ENCODE data around the gene BCAT1.
A peak's percentile ranks its signal among the peaks of the same experiment; 100 is the strongest.
"Not testable (repeated sequence)": the region's sequence is repeated elsewhere in the genome, so short reads cannot be mapped to it uniquely, and the experiment has no call there.

Gene BCAT1

GRCh38 chr12:24955853-24956252 lies 7.0 kb upstream of the BCAT1 start:
- DNase-seq, result no peak

DNA sequence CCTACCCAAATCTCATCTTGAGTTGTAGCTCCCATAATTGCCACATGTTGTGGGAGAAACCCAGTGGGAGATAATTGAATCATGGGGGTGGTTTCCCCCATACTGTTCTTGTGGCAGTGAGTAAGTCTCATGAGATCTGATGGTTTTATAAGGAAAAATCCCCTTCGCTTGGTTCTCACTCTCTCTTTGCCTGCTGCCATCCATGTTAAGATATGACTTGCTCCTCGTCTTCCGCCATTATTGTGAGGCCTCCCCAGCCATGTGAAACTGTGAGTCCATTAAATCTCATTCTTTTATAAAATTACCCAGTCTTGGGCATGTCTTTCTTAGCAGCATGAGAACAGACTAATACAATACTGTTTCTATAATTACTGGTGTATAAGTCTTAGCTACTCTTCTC lies 6.5 kb upstream of the BCAT1 start:
- DNase-seq, result no peak

DNA sequence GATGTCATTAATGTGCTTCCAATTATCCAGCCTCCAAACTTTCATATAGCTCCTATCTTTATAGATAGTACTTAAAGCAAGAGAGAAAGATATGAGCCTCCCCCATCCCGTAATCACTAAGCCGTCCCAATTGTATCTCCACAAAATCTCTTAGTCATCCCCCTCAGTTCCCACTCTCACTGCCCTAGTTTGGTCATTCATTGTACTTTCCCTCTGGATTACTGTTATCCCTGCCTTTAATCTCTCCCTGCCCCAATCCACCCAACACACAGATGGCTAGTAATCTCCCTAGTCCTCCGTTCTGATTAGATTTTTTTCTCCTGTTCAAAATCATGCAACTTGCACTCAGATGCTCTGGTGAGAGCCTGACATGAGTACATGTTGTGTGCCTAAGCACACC lies 5.4 kb upstream of the BCAT1 start:
- DNase-seq, result no peak

DNA sequence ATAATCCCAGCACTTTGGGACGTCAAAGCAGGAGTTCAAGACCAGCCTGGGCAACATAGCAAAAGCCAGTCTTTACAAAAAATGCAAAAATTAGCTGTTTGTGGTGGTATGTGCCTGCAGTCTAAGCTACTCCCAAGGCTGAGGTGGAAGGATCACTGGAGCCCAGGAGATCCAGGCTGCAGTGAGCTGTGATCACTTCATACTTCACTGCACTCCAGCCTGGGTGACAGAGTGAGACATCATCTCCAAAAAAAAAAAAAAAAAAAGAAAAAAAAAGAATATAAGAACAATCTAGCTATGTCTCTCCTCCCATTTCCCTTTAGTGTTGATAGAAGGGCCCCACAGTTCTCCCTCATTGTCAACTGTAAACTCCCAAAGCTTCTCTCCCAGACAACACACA lies 3.5 kb upstream of the BCAT1 start:
- no peak for DNase-seq

- DNase-seq, result no peak
Measured at GRCh38 chr12:24950231-24950834, 1.4 kb upstream of the BCAT1 start.

- DNase-seq, result peak in 1 of 6 experiments; percentile 34
Measured at GRCh38 chr12:24948420-24948756, 513 bp downstream of the BCAT1 start.

- no peak for DNase-seq
Measured at GRCh38 chr12:24947541-24948419, 1.1 kb downstream of the BCAT1 start.

GRCh38 chr12:24945845-24946244 lies 3.1 kb downstream of the BCAT1 start:
- no peak for DNase-seq

DNA sequence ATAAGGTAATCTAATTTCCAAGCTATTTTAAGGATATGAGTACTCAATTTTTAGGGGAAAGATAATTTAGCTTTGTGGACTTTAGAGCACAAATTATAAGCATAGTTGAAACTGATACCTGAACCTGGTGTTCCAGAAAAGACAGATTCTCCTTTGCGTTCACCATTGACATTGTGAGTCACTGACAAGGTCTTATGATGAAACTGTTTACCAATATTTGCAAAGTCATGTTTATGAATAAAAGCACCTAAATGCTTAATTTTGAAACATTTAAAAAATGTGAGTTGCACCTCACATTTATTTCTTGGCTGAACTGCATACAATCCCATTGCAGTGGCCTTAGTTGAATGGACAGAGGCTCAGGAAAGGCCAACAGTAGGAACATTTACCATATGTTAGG lies 3.9 kb downstream of the BCAT1 start:
- DNase-seq, result no peak

- no peak for DNase-seq
Measured at GRCh38 chr12:24944601-24944975, 4.3 kb downstream of the BCAT1 start.

GRCh38 chr12:24943947-24944600 lies 4.8 kb downstream of the BCAT1 start:
- no peak for DNase-seq

DNA sequence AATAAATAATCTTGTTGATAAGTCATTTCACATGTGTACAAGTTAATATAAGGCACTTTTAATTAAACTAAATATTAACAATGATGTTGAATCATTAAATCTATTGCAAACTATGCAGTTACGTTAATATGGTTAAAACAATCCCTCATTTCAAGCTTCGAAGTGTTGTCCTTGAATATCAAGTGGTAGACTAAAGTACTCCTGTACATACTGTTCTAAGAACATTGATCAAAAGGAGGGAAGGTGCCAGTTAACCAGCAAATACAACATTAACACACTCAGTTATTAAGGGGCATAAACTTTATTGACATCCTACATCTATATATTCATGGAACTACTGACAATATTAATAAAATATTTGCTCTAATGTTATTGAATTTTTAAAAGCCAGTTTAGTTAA lies 8.7 kb downstream of the BCAT1 start:
- DNase-seq, result no peak

GRCh38 chr12:24939551-24939950 lies 9.3 kb downstream of the BCAT1 start:
- DNase-seq, result not testable (repeated sequence)

DNA sequence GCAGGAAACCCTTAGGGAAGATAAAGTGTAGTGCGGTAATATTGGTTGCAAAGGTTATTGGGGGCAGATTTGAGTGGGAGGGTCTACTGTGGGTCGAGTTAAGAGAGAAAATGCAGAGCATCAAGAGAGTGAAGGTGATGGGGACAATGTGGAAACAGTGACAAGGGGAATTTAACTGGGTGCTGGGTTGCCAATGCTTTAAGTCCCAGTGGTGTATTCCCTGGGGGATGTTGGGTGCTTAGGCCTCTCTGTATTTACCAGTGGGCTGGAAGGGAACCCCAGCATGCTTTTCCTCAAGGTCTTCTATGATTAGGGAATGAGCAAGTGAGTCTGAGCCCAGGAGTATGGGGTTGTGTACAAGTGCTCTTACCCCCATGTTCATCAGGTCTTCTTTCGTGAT lies 10.6 kb downstream of the BCAT1 start:
- DNase-seq, result no peak

- DNase-seq, result no peak
Measured at GRCh38 chr12:24937553-24938244, 11.2 kb downstream of the BCAT1 start.

DNA sequence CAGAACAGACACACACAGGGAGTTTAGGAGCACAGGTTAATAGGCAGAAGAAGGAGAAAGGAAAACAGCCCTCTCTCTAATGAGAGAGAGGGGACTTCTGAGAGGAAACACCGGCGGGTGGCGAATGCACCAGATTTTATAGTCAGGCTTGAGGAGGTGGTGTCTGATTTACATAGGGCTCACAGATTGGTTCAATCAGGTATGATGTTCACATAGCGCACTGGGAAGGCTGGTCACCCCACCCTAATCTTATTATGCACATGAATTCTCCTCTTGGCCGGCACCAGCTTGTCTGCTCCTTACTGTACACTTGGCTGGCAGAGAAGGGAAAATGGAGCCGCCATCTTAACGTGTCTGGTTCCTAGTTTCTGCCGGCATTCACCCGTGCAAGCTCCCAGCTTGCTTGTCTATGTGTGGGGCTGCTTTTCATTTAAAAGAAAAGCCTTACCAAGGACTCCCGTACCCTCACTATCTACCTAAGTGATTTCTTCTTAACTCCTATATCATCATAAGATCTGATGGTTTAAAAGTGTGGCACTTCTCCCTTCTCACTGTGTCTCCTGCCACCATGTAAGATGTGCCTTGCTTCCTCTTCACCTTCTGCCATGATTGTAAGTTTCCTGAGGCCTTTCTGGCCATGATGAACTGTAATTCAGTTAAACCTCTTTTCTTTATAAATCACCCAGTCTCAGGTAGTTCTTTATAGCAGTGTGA lies 15.1 kb downstream of the BCAT1 start:
- no peak for DNase-seq

GRCh38 chr12:24931666-24932405 lies 17.1 kb downstream of the BCAT1 start:
- no peak for DNase-seq

DNA sequence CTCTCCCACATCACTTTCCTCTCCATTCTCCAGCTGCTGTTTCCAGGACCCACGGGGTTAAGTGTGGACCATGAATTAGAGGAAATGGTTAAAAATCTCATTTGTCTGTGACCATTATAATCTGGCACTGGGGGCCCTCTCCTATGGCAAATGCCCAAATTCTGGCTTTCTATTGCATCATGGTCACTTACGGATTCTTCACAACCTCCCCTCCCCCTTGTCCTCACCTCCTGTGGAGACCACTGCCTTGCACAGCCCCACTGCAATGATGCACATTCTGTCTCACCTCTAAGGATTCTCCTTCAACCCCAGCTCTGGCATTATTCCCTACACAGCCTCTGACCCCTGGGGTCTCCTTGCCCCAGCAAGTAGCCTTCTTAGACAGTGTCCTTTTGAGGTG lies 18.9 kb downstream of the BCAT1 start:
- DNase-seq, result no peak

GRCh38 chr12:24928533-24929306 lies 20.2 kb downstream of the BCAT1 start:
- not testable (repeated sequence) for DNase-seq

DNA sequence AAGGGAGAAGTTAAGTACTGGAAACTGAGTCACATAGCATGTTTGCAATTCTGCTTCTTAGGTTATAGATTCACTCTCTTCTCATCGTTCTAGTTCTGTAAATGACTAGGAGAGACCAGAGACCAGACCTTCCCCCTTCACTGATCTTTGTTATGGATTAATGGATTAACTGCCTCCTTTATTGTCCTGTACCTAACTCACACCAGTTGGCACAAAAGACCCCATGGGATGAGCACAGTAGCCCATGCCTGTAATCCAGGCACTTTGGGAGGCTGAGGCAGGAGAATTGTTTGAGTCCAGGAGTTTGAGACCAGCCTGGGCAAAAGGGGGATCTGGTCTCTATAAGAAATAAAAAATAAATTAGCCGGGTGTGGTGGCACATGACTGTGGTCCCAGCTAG lies 20.8 kb downstream of the BCAT1 start:
- no peak for DNase-seq

- DNase-seq, result not testable (repeated sequence)
Measured at GRCh38 chr12:24926080-24926479, 22.8 kb downstream of the BCAT1 start.
